Measurements from ENCODE around the gene COX4I2.

The COX4I2 gene

DNA sequence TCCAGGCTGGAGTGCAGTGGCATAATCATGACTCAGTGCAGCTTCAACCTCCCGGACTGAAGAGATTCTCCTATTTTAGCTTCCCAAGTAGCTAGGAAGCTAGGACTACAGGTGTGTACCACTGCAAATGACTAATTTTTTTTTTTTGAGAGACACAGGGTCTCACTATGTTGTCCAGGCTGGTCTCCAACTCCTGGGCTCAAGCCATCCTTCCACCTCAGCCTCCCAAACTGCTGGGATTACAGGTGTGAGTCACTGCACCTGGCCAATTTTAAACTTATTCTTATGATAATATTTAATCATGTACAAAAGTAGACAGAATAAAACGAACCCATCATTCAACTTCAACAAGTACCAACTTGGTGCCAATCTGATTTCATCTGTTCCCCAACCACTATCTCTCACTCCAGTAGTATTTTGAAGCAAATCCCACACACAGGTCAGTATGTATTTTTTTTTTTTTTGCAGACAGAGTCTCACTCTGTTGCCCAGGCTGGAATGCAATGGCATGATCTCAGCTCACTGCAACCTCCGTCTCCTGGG lies 52.5 kb downstream of the COX4I2 start:
- Histone ChIP-seq H3K4me1 (ENCODE audit: control insufficient read depth in 1 of 2, insufficient read depth in 2 of 2, low read length in 2 of 2) (peaks cover 0 to 3% of the 10 kb centered on the region in 2 experiments), H3K4me3 (ENCODE audit: low read depth, low read length) (no peak overlapping the region), H3K27me3 (ENCODE audit: insufficient read depth, low read length) (no peaks in the 10 kb centered on the region), H3K18ac (ENCODE audit: low read length) (no peak overlapping the region), H3K27ac (ENCODE audit: low read depth, low read length) (no peak overlapping the region), H2BK120ac (ENCODE audit: insufficient read depth, low read length, poor library complexity) (no peak overlapping the region), H3K23ac (ENCODE audit: low read length) (no peak overlapping the region), H3K79me2 (ENCODE audit: control insufficient read depth, insufficient read depth, low read length, poor library complexity) (peaks cover 2% of the 10 kb centered on the region), H3K4ac (ENCODE audit: low read depth, low read length) (no peak overlapping the region), H3K36me3 (ENCODE audit: control insufficient read depth in 1 of 2, insufficient read depth in 2 of 2, low read length in 2 of 2) (peaks cover 2 to 4% of the 10 kb centered on the region in 2 experiments), H3K9me3 (ENCODE audit: insufficient read depth, low read depth, low read length) (no peaks in the 10 kb centered on the region), H2AFZ (ENCODE audit: insufficient read depth, low read length, poor library complexity) (no peak overlapping the region), H4K8ac (ENCODE audit: low read depth, low read length) (no peak overlapping the region), H3K4me2 (ENCODE audit: low read length) (no peak overlapping the region), H4K12ac (ENCODE audit: low read depth, low read length) (no peak overlapping the region), H3K14ac (ENCODE audit: low read length) (no peak overlapping the region), H2AK5ac (ENCODE audit: low read length) (no peak overlapping the region), H2BK12ac (ENCODE audit: low read length) (no peak overlapping the region), H3K79me1 (ENCODE audit: low read length) (peaks cover 5% of the 10 kb centered on the region), H3K9ac (ENCODE audit: low read length) (no peak overlapping the region), H4K91ac (ENCODE audit: low read depth, low read length) (no peak overlapping the region), H2BK5ac (ENCODE audit: low read depth, low read length, poor library complexity) (no peak overlapping the region)
- DNase-seq: no peak
- no CpG with 5 or more reads among the region's 3 CpGs for WGBS (ENCODE audit: extremely low coverage, insufficient coverage, insufficient read length)

GRCh38 chr20:31691646-31692275 lies 54.0 kb downstream of the COX4I2 start:
- Histone ChIP-seq H3K9me3 (ENCODE audit: insufficient read depth, low read depth, low read length) (no peaks in the 10 kb centered on the region), H3K18ac (ENCODE audit: low read length) (no peak overlapping the region), H2BK5ac (ENCODE audit: low read depth, low read length, poor library complexity) (no peak overlapping the region), H3K79me1 (ENCODE audit: low read length) (peaks cover 6% of the 10 kb centered on the region), H4K91ac (ENCODE audit: low read depth, low read length) (no peak overlapping the region), H3K4ac (ENCODE audit: low read depth, low read length) (no peak overlapping the region), H3K4me1 (ENCODE audit: control insufficient read depth in 1 of 2, insufficient read depth in 2 of 2, low read length in 2 of 2) (peaks cover 3 to 4% of the 10 kb centered on the region in 2 experiments), H3K79me2 (ENCODE audit: control insufficient read depth, insufficient read depth, low read length, poor library complexity) (peaks cover 2% of the 10 kb centered on the region), H3K27ac (ENCODE audit: low read depth, low read length) (no peak overlapping the region), H3K4me3 (ENCODE audit: low read depth, low read length) (no peak overlapping the region), H2BK120ac (ENCODE audit: insufficient read depth, low read length, poor library complexity) (no peak overlapping the region), H3K14ac (ENCODE audit: low read length) (no peak overlapping the region), H2AK5ac (ENCODE audit: low read length) (no peak overlapping the region), H4K12ac (ENCODE audit: low read depth, low read length) (no peak overlapping the region), H3K36me3 (ENCODE audit: control insufficient read depth in 1 of 2, insufficient read depth in 2 of 2, low read length in 2 of 2) (peaks cover 2% of the 10 kb centered on the region in 2 experiments), H2AFZ (ENCODE audit: insufficient read depth, low read length, poor library complexity) (no peak overlapping the region), H3K27me3 (ENCODE audit: insufficient read depth, low read length) (no peaks in the 10 kb centered on the region), H3K23ac (ENCODE audit: low read length) (no peak overlapping the region), H3K4me2 (ENCODE audit: low read length) (no peak overlapping the region), H4K8ac (ENCODE audit: low read depth, low read length) (no peak overlapping the region), H2BK12ac (ENCODE audit: low read length) (no peak overlapping the region), H3K9ac (ENCODE audit: low read length) (no peak overlapping the region)
- DNase-seq: no peak
- WGBS (ENCODE audit: extremely low coverage, insufficient coverage, insufficient read length): no CpG with 5 or more reads among the region's 1 CpG

DNA sequence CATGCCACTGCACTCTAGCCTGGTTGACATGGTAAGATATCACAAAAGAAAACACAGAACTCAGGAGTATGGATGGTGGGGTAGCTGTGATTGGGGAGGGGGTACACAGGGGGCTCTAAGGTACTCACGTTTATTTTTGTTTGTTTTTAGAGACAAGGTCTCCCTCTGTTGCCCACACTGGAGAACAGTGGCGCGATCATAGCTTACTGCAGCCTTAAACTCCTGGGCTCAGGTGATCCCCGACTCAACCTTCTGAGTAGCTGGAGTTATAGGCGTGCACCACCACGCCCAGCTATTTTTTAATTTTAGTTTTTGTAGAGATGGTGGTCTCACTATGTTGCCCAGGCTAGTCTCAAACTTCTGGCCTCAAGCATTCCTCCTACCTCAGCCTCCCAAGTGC lies 55.7 kb downstream of the COX4I2 start:
- Histone ChIP-seq H4K91ac (ENCODE audit: low read depth, low read length) (no peak overlapping the region), H3K4me2 (ENCODE audit: low read length) (no peak overlapping the region), H2BK120ac (ENCODE audit: insufficient read depth, low read length, poor library complexity) (no peak overlapping the region), H3K79me1 (ENCODE audit: low read length) (peaks cover 6% of the 10 kb centered on the region), H2BK5ac (ENCODE audit: low read depth, low read length, poor library complexity) (no peak overlapping the region), H4K12ac (ENCODE audit: low read depth, low read length) (no peak overlapping the region), H3K4ac (ENCODE audit: low read depth, low read length) (peak overlapping the region; percentile 43), H3K79me2 (ENCODE audit: control insufficient read depth, insufficient read depth, low read length, poor library complexity) (peaks cover 2% of the 10 kb centered on the region), H3K4me1 (ENCODE audit: control insufficient read depth in 1 of 2, insufficient read depth in 2 of 2, low read length in 2 of 2) (peaks cover 3 to 4% of the 10 kb centered on the region in 2 experiments), H4K8ac (ENCODE audit: low read depth, low read length) (no peak overlapping the region), H2BK12ac (ENCODE audit: low read length) (no peak overlapping the region), H3K9ac (ENCODE audit: low read length) (no peak overlapping the region), H3K9me3 (ENCODE audit: insufficient read depth, low read depth, low read length) (no peaks in the 10 kb centered on the region), H3K23ac (ENCODE audit: low read length) (no peak overlapping the region), H3K4me3 (ENCODE audit: low read depth, low read length) (no peak overlapping the region), H2AK5ac (ENCODE audit: low read length) (no peak overlapping the region), H3K27me3 (ENCODE audit: insufficient read depth, low read length) (no peaks in the 10 kb centered on the region), H2AFZ (ENCODE audit: insufficient read depth, low read length, poor library complexity) (no peak overlapping the region), H3K14ac (ENCODE audit: low read length) (no peak overlapping the region), H3K27ac (ENCODE audit: low read depth, low read length) (no peak overlapping the region), H3K18ac (ENCODE audit: low read length) (peak overlapping the region; percentile 26), H3K36me3 (ENCODE audit: control insufficient read depth in 1 of 2, insufficient read depth in 2 of 2, low read length in 2 of 2) (peaks cover 2 to 5% of the 10 kb centered on the region in 2 experiments)
- WGBS (ENCODE audit: extremely low coverage, insufficient coverage, insufficient read length): no CpG with 5 or more reads among the region's 6 CpGs
- DNase-seq: no peak

DNA sequence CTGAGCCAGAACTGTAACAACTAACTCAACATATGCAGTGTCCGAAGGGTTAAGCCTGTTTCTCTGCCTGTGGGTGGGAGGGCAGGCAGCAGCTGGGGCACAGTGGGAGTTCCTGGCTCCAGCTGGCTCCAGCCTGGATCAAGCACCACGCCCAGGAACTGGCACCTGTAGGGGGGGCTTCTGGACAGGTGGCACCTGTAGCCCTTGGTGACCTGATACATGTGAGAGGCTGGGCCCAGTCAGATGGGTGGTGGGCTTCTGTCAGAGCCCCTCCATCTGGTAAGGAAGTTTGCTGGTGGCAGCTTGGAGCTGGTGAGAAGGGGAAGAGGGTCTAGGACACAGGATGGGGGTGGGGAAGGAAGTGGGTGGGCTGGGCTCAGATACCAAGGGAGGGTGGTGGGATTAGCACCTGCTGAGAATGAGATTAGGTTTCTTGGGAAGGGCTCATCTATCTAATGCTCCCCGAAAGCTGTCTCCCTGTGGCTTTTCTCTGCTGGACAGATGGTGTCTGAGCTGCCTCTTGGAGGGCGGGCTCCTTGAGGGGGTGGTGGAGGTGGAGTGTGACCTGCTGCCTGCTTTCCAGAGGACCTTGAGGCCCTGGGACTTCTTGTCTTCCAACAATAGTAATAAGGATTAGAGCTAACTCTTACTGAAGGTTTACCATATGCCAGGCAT lies 56.4 kb downstream of the COX4I2 start:
- Histone ChIP-seq H2AK5ac (ENCODE audit: low read length) (peak overlapping the region; percentile 70), H3K27ac (ENCODE audit: low read depth, low read length) (no peak overlapping the region), H3K79me1 (ENCODE audit: low read length) (peaks cover 7% of the 10 kb centered on the region), H2BK5ac (ENCODE audit: low read depth, low read length, poor library complexity) (no peak overlapping the region), H3K79me2 (ENCODE audit: control insufficient read depth, insufficient read depth, low read length, poor library complexity) (peaks cover 2% of the 10 kb centered on the region), H3K9me3 (ENCODE audit: insufficient read depth, low read depth, low read length) (no peaks in the 10 kb centered on the region), H4K12ac (ENCODE audit: low read depth, low read length) (no peak overlapping the region), H3K14ac (ENCODE audit: low read length) (no peak overlapping the region), H3K4me2 (ENCODE audit: low read length) (no peak overlapping the region), H2BK12ac (ENCODE audit: low read length) (peak overlapping the region; percentile 31), H3K27me3 (ENCODE audit: insufficient read depth, low read length) (no peaks in the 10 kb centered on the region), H3K4me3 (ENCODE audit: low read depth, low read length) (no peak overlapping the region), H3K36me3 (ENCODE audit: control insufficient read depth in 1 of 2, insufficient read depth in 2 of 2, low read length in 2 of 2) (peaks cover 2 to 6% of the 10 kb centered on the region in 2 experiments), H3K4ac (ENCODE audit: low read depth, low read length) (peak overlapping the region; percentile 73), H4K8ac (ENCODE audit: low read depth, low read length) (no peak overlapping the region), H3K9ac (ENCODE audit: low read length) (no peak overlapping the region), H2BK120ac (ENCODE audit: insufficient read depth, low read length, poor library complexity) (no peak overlapping the region), H3K18ac (ENCODE audit: low read length) (peak overlapping the region; percentile 75), H3K4me1 (ENCODE audit: control insufficient read depth in 1 of 2, insufficient read depth in 2 of 2, low read length in 2 of 2) (peaks cover 6 to 9% of the 10 kb centered on the region in 2 experiments), H3K23ac (ENCODE audit: low read length) (no peak overlapping the region), H2AFZ (ENCODE audit: insufficient read depth, low read length, poor library complexity) (no peak overlapping the region), H4K91ac (ENCODE audit: low read depth, low read length) (peak overlapping the region; percentile 59)
- no CpG with 5 or more reads among the region's 4 CpGs for WGBS (ENCODE audit: extremely low coverage, insufficient coverage, insufficient read length)
- no peak for DNase-seq
